H9 (cell line): ENCODE measurements around the gene MTA1. TPM values are rescaled to one million over a fixed set of nuclear protein-coding genes. Genes with fewer than 3 reads are reported as not detected.
A peak's percentile ranks its signal among the peaks of the same experiment; 100 is the strongest.

ENCODE experiments used
- DNase-seq: peaks from one replicate; pipeline ENCODE4 v3.0.0-alpha.2; 2017
- H2AFZ ChIP-seq: one replicate; pipeline ENCODE4 v1.6.1; 2013; ENCODE audit warnings: mild to moderate bottlenecking, low read length, control low read depth, moderate library complexity
- H2AK5ac ChIP-seq: 2 replicates; pipeline ENCODE4 v1.6.1; 2013; ENCODE audit warnings: low read length, control low read depth, mixed read lengths; ENCODE audit not compliant: insufficient read length
- H2BK120ac ChIP-seq: one replicate; pipeline ENCODE4 v1.6.1; 2013; ENCODE audit warnings: low read depth, mild to moderate bottlenecking, low read length, control low read depth, inconsistent platforms; ENCODE audit not compliant: poor library complexity, severe bottlenecking
- H2BK12ac ChIP-seq: 2 replicates; pipeline ENCODE4 v1.6.1; 2013; ENCODE audit warnings: low read length, control low read depth, mixed read lengths, low read depth; ENCODE audit not compliant: insufficient read length
- H2BK15ac ChIP-seq: 2 replicates; pipeline ENCODE4 v1.6.1; 2013; ENCODE audit warnings: low read depth, low read length, control low read depth
- H2BK20ac ChIP-seq: one replicate; pipeline ENCODE4 v1.6.1; 2013; ENCODE audit warnings: low read depth, mild to moderate bottlenecking, low read length, control low read depth, inconsistent platforms; ENCODE audit not compliant: poor library complexity, severe bottlenecking
- H2BK5ac ChIP-seq: 2 replicates; pipeline ENCODE4 v1.6.1; 2013; ENCODE audit warnings: low read length, control low read depth, mixed read lengths; ENCODE audit not compliant: insufficient read length
- H3K14ac ChIP-seq: 2 replicates; pipeline ENCODE4 v1.6.1; 2013; ENCODE audit warnings: low read length, control low read depth; ENCODE audit not compliant: insufficient read depth
- H3K18ac ChIP-seq: 2 replicates; pipeline ENCODE4 v1.6.1; 2013; ENCODE audit warnings: low read depth, mild to moderate bottlenecking, mixed read lengths, low read length, control low read depth; ENCODE audit not compliant: insufficient read length
- H3K23ac ChIP-seq: 2 replicates; pipeline ENCODE4 v1.6.1; 2013; ENCODE audit warnings: low read length, control low read depth, mixed read lengths, low read depth; ENCODE audit not compliant: insufficient read length
- H3K23me2 ChIP-seq: 2 replicates; pipeline ENCODE4 v1.6.1; 2013; ENCODE audit warnings: low read depth, mild to moderate bottlenecking, mixed read lengths, low read length, control low read depth; ENCODE audit not compliant: insufficient read length, poor library complexity, severe bottlenecking
- H3K27ac ChIP-seq: 2 replicates; pipeline ENCODE4 v1.5.1; 2013; ENCODE audit warnings: low read length, control low read depth, mixed read lengths, low read depth; ENCODE audit not compliant: insufficient read length
- H3K27me3 ChIP-seq: 2 replicates; pipeline ENCODE4 v1.6.1; 2013; ENCODE audit warnings: low read length, control low read depth, inconsistent platforms; ENCODE audit not compliant: insufficient read depth
- H3K4ac ChIP-seq: 2 replicates; pipeline ENCODE4 v1.6.1; 2013; ENCODE audit warnings: low read depth, mild to moderate bottlenecking, control low read depth, inconsistent platforms, low read length, moderate library complexity
- H3K4me1 ChIP-seq: 2 replicates; pipeline ENCODE4 v1.6.1; 2013; ENCODE audit warnings: low read length, control low read depth, inconsistent platforms; ENCODE audit not compliant: insufficient read depth
- H3K4me2 ChIP-seq: 2 replicates; pipeline ENCODE4 v1.6.1; 2013; ENCODE audit warnings: low read length, control low read depth, mixed read lengths; ENCODE audit not compliant: insufficient read length, insufficient read depth
- H3K56ac ChIP-seq: 2 replicates; pipeline ENCODE4 v1.6.1; 2013; ENCODE audit warnings: low read depth, mild to moderate bottlenecking, mixed read lengths, low read length, control low read depth; ENCODE audit not compliant: insufficient read length
- H3K79me1 ChIP-seq: 2 replicates; pipeline ENCODE4 v1.6.1; 2013; ENCODE audit warnings: low read depth, mild to moderate bottlenecking, moderate library complexity, low read length, control low read depth, inconsistent platforms; ENCODE audit not compliant: insufficient read depth, poor library complexity, severe bottlenecking
- H3K79me2 ChIP-seq: 2 replicates; pipeline ENCODE4 v1.6.1; 2013; ENCODE audit warnings: low read length, control low read depth, inconsistent platforms; ENCODE audit not compliant: insufficient read depth
- H3K9ac ChIP-seq: 2 replicates; pipeline ENCODE4 v1.6.1; 2013; ENCODE audit warnings: low read length, control low read depth, mixed read lengths; ENCODE audit not compliant: insufficient read length; ENCODE audit errors: extremely low read depth
- H3K9me3 ChIP-seq: one replicate; pipeline ENCODE4 v1.6.1; 2013; ENCODE audit warnings: low read depth, low read length, inconsistent platforms; ENCODE audit not compliant: control insufficient read depth
- H3T11ph ChIP-seq: one replicate; pipeline ENCODE4 v1.6.1; 2013; ENCODE audit warnings: mild to moderate bottlenecking, low read length, control low read depth, inconsistent platforms
- H4K20me1 ChIP-seq: one replicate; pipeline ENCODE4 v1.6.1; 2013; ENCODE audit not compliant: control insufficient read depth, insufficient read length, insufficient read depth
- H4K5ac ChIP-seq: 2 replicates; pipeline ENCODE4 v1.6.1; 2013; ENCODE audit warnings: low read depth, mild to moderate bottlenecking, mixed read lengths, low read length, control low read depth; ENCODE audit not compliant: insufficient read length
- H4K8ac ChIP-seq: replicated peaks from 2 replicates; pipeline ENCODE4 v1.6.1; 2013; ENCODE audit warnings: low read length, control low read depth, mixed read lengths, low read depth; ENCODE audit not compliant: insufficient read length
- H4K91ac ChIP-seq: 2 replicates; pipeline ENCODE4 v1.6.1; 2013; ENCODE audit warnings: low read depth, mild to moderate bottlenecking, moderate library complexity, mixed read lengths, low read length, control low read depth; ENCODE audit not compliant: insufficient read length
- H3K27ac Mint-ChIP-seq, 3 experiments: 2 replicates in 2 of 3; 3 replicates in 1 of 3; pipeline ENCODE4 v1.8.0; 2020 to 2021; ENCODE audit warnings: mixed read lengths in 3 of 3, mild to moderate bottlenecking in 1 of 3, moderate library complexity in 1 of 3
- H3K27me3 Mint-ChIP-seq: 2 replicates; pipeline ENCODE4 v1.8.0; 2021; ENCODE audit warnings: low read depth, mild to moderate bottlenecking, moderate library complexity, mixed read lengths
- H3K36me3 Mint-ChIP-seq, 3 experiments: 2 replicates in 2 of 3; 3 replicates in 1 of 3; pipeline ENCODE4 v1.8.0; 2020 to 2021; ENCODE audit warnings: low read depth in 3 of 3, mixed read lengths in 3 of 3; ENCODE audit not compliant: insufficient read depth in 1 of 3
- H3K4me1 Mint-ChIP-seq, 2 experiments: 2 replicates each; pipeline ENCODE4 v1.8.0; 2020; ENCODE audit warnings: mixed read lengths in 2 of 2
- H3K4me3 Mint-ChIP-seq, 2 experiments: 2 replicates in 1 of 2; 3 replicates in 1 of 2; pipeline ENCODE4 v1.8.0; 2020 to 2021; ENCODE audit warnings: mild to moderate bottlenecking in 2 of 2, mixed read lengths in 2 of 2, moderate library complexity in 1 of 2
- H3K9me3 Mint-ChIP-seq, 2 experiments: 2 replicates in 1 of 2; 3 replicates in 1 of 2; pipeline ENCODE4 v1.8.0; 2020; ENCODE audit warnings: mild to moderate bottlenecking in 2 of 2, mixed read lengths in 2 of 2, moderate library complexity in 1 of 2
- CTCF ChIP-seq: fragments of 200-600 bp; sonication (generic); conservative IDR thresholded peaks from 3 replicates; pipeline ENCODE4 v1.8.0; 2021; ENCODE audit warnings: antibody characterized with exemption, mild to moderate bottlenecking
- WGBS: extraction: QIAGEN DNeasy Blood & Tissue Kit; methylation state at CpG from one replicate; pipeline ENCODE4 v1.1.7; 2013; ENCODE audit warnings: missing lambda C conversion rate, low lambda C conversion rate, mixed read lengths; ENCODE audit not compliant: insufficient read length; ENCODE audit errors: extremely low coverage; 5-methylcytosine and 5-hydroxymethylcytosine counted together
- total RNA-seq: library from RNA; stranded (reverse); gene quantifications from 2 replicates; pipeline ENCODE4 v1.2.1, GENCODE V29; 2021

The MTA1 gene
- total RNA-seq, 1 experiment from 2014 or later = 230 TPM

- H3K4me1 ChIP-seq = no peaks in the 10 kb centered on the region
- no peak overlapping the region for H3T11ph ChIP-seq
- H3K9ac ChIP-seq = no peak overlapping the region
- H3K18ac ChIP-seq = no peak overlapping the region
- H3K23me2 ChIP-seq = peaks cover 3% of the 10 kb centered on the region
- no peak overlapping the region for H2BK20ac ChIP-seq
- no peaks in the 10 kb centered on the region for H3K9me3 ChIP-seq
- DNase-seq = peak; percentile 20
- Mint-ChIP-seq H3K36me3 (peaks cover 0 to 5% (median 0%) of the 10 kb centered on the region in 3 experiments; a peak in 3 of 7 replicates), H3K4me3 (no peak overlapping the region), H3K27ac (no peak overlapping the region), H3K9me3 (peaks cover 0 to 4% of the 10 kb centered on the region in 2 experiments; a peak in 1 of 5 replicates), H3K4me1 (peaks cover 4 to 13% of the 10 kb centered on the region in 2 experiments), H3K27me3 (peaks cover 6% of the 10 kb centered on the region)
- H2BK12ac ChIP-seq = no peak overlapping the region
- H3K79me2 ChIP-seq = no peaks in the 10 kb centered on the region
- no peak for TF ChIP-seq CTCF
- no peak overlapping the region for H3K14ac ChIP-seq
- no peaks in the 10 kb centered on the region for H3K27me3 ChIP-seq
- H2BK15ac ChIP-seq = no peak overlapping the region
- no peak overlapping the region for H3K56ac ChIP-seq
- no peak overlapping the region for H2AK5ac ChIP-seq
- no peak overlapping the region for H2BK5ac ChIP-seq
- no peak overlapping the region for H3K23ac ChIP-seq
- no peak overlapping the region for H3K4me2 ChIP-seq
- no peak overlapping the region for H3K4ac ChIP-seq
- WGBS = no CpG with 5 or more reads among the region's 16 CpGs
- no peaks in the 10 kb centered on the region for H3K79me1 ChIP-seq
- H4K20me1 ChIP-seq = no peaks in the 10 kb centered on the region
- no peak overlapping the region for H4K91ac ChIP-seq
- H2BK120ac ChIP-seq = no peak overlapping the region
- H4K8ac ChIP-seq = no peak overlapping the region
- H4K5ac ChIP-seq = no peak overlapping the region
- H3K27ac ChIP-seq = no peak overlapping the region
- no peak overlapping the region for H2AFZ ChIP-seq
Observed at GRCh38 chr14:105493921-105494605, 74.4 kb downstream of the MTA1 start.
